GM10248 (cell line): ENCODE measurements around the gene SLC34A3.

Source experiments
- CTCF ChIA-PET: fragments of 300-600 bp; sonication (Branson Sonifier 250); formaldehyde crosslinking; extraction: SDS; loops from one replicate; lab custom pipeline; 2021; ENCODE audit warnings: antibody characterized with exemption; lab: Yijun Ruan, JAX
- POLR2A ChIA-PET: fragments of 350-650 bp; sonication (Branson Sonifier 250); formaldehyde crosslinking; extraction: SDS; loops from one replicate; lab custom pipeline; 2020; ENCODE audit warnings: antibody characterized with exemption; lab: Yijun Ruan, JAX
- DNase-seq: peaks from one replicate; pipeline ENCODE4 v3.0.0; 2012; ENCODE audit errors: extremely low spot score
- TF ChIP-seq, protein P1 (sequence below): IDR thresholded peaks from 2 replicates; pipeline ENCODE4 v1.5.1; 2012; ENCODE audit warnings: mild to moderate bottlenecking, low read depth; ENCODE audit errors: extremely low read depth, missing control alignments, control extremely low read depth

SLC34A3 gene

DNA sequence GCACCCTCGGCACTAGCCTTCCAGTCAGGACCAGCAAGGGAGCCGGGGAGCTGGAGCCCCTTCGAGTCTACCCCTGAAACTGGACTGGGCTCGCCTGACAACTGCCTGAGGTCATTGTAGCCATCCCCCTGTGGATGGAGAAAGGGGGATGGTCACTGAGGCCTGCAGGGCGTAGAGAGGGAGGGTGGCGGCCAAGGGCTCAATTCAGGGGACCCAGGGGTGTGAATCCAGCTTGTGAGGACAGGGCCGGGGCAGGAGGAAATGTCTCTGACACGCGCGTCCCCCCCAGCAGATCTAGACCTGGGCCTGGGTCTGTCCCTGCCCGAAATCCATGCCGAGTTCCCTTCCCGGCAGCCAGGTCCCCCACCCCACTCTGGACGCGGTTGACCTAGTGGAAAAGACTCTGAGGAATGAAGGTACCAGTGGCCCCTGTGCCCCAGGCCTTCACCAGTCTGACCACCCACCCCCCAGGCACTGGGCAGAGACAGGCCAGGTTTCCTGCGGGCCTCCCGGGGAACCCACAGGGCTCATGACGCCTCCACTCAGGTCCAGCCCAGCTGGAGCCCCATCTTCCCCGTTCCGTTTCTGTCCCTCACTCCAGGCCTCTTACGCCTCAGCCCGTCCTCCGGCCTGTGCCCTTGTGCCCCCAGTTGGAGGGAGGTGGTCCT lies 805 bp downstream of the SLC34A3 start:
- TF ChIP-seq, protein P1, sequence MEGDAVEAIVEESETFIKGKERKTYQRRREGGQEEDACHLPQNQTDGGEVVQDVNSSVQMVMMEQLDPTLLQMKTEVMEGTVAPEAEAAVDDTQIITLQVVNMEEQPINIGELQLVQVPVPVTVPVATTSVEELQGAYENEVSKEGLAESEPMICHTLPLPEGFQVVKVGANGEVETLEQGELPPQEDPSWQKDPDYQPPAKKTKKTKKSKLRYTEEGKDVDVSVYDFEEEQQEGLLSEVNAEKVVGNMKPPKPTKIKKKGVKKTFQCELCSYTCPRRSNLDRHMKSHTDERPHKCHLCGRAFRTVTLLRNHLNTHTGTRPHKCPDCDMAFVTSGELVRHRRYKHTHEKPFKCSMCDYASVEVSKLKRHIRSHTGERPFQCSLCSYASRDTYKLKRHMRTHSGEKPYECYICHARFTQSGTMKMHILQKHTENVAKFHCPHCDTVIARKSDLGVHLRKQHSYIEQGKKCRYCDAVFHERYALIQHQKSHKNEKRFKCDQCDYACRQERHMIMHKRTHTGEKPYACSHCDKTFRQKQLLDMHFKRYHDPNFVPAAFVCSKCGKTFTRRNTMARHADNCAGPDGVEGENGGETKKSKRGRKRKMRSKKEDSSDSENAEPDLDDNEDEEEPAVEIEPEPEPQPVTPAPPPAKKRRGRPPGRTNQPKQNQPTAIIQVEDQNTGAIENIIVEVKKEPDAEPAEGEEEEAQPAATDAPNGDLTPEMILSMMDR, result no peak
- CTCF ChIA-PET, result interaction anchor here (1.0 kb wide), 1 partner anchor 196 kb away, joined by 3 read pairs; no protein-coding TSS in a partner anchor
- DNase-seq, result no peak
- POLR2A ChIA-PET, result interaction anchor here (1.1 kb wide), 1 partner anchor 9 kb away, joined by 4 read pairs; no protein-coding TSS in a partner anchor

DNA sequence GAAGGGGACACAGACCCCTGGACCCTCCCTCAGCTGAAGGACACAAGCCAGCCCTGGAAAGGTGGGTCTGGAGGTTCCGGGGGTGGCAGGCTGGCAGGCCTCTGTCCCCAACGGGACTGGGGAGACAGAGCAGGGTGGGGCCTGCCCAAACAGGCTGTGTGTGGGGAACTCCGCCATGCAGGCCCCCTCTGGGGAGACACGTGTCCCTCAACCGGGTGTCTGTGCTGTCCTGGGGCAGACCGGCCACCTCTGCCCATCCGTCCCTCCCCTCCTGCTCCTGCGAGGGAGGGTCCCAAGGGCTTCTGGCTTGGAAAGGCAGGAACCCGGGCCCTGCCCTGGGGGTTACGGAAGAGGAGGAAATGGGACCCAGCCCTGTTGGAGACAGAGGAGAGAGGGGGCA lies 1.4 kb downstream of the SLC34A3 start:
- TF ChIP-seq, protein P1, result no peak
- no peak for DNase-seq
- ChIA-PET POLR2A (no interaction called here), CTCF (no interaction called here)

DNA sequence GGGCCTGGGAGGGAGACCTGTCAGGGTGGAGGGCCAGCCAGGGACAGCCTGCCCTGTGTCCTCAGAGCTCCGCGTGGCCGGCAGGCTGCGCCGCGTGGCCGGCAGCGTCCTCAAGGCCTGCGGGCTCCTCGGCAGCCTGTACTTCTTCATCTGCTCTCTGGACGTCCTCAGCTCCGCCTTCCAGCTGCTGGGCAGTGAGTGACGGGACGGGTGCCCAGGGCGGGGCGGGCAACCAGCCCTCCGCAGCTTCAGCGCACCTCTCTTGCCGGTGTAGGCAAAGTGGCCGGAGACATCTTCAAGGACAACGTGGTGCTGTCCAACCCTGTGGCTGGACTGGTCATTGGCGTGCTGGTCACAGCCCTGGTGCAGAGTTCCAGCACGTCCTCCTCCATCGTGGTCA lies 1.8 kb downstream of the SLC34A3 start:
- POLR2A ChIA-PET, result no interaction called here
- no peak for DNase-seq
- CTCF ChIA-PET, result no interaction called here
- TF ChIP-seq, protein P1, result no peak

DNA sequence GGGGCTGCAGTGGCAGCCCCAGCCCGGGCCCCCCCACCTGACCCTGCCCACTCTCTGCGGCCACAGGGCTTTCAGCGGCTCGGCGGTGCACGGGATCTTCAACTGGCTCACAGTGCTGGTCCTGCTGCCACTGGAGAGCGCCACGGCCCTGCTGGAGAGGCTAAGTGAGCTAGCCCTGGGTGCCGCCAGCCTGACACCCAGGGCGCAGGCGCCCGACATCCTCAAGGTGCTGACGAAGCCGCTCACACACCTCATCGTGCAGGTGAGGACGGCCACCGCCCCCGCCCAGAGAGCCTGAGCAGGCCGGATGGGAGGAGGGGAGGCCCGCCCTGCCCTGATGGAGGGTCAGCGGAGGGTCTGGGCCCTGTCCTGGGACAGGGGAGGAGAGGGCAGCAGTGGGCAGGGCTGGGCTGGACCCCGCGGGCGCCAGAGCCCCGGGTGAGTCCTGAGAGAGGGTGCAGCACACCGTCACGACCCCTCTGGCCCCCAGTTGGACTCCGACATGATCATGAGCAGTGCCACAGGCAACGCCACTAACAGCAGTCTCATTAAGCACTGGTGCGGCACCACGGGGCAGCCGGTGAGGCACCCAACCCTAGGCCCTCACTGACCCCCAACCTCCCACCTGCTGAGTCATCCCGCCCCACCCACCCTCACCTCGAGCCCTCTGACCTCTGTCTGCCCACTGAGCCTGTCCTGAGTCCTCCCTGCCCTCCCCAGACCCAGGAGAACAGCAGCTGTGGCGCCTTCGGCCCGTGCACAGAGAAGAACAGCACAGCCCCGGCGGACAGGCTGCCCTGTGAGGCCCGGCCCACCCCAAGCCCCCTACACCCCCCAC lies 2.7 kb downstream of the SLC34A3 start:
- ChIA-PET CTCF (interaction anchor here (8.0 kb wide), 1 partner anchor 8 kb away, joined by 92 read pairs; the partner anchor contains the start of genes CYSRT1, RNF208 and RNF224), POLR2A (no interaction called here)
- TF ChIP-seq, protein P1, result no peak
- DNase-seq, result no peak

DNA sequence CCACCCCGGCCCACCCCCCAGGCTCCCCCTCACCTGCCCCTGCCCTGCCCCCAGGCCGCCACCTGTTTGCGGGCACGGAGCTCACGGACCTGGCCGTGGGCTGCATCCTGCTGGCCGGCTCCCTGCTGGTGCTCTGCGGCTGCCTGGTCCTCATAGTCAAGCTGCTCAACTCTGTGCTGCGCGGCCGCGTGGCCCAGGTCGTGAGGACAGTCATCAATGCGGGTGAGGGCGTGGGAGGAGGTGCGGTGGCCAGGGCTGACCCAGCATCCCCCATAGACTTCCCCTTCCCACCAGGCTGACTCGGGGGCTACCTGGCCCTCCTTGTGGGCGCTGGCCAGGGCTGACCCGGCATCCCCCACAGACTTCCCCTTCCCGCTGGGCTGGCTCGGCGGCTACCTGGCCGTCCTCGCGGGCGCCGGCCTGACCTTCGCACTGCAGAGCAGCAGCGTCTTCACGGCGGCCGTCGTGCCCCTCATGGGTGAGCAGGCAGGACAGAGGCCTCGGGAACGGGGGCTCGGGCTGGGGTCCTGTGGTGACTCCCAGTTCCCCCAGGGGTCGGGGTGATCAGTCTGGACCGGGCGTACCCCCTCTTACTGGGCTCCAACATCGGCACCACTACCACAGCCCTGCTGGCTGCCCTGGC lies 3.5 kb downstream of the SLC34A3 start:
- TF ChIP-seq, protein P1, result no peak
- ChIA-PET POLR2A (no interaction called here), CTCF (interaction anchor here (0.8 to 8.0 kb wide), 6 partner anchors 9 to 115 kb away, joined by 3 to 92 read pairs (median 4); partner anchors contain the start of genes CYSRT1, RNF208 and RNF224)
- no peak for DNase-seq
